ENCODE data around the gene NR1H4. TPM values are rescaled to one million over a fixed set of nuclear protein-coding genes. Genes with fewer than 3 reads are reported as not detected.

The NR1H4 gene
- total and polyA plus RNA-seq, 2 of the 13 experiments (the other 11 are each of a cell fraction or from before 2014, with no cell fraction given) = 27.3 to 114 TPM

GRCh38 chr12:100464529-100464928 is 9.1 kb upstream of the NR1H4 start (continued):
- no peak for TF ChIP-seq ERF (CRISPR knock-in tag; IDR thresholded peaks at IDR 0.05)
- TF ChIP-seq, protein P1, sequence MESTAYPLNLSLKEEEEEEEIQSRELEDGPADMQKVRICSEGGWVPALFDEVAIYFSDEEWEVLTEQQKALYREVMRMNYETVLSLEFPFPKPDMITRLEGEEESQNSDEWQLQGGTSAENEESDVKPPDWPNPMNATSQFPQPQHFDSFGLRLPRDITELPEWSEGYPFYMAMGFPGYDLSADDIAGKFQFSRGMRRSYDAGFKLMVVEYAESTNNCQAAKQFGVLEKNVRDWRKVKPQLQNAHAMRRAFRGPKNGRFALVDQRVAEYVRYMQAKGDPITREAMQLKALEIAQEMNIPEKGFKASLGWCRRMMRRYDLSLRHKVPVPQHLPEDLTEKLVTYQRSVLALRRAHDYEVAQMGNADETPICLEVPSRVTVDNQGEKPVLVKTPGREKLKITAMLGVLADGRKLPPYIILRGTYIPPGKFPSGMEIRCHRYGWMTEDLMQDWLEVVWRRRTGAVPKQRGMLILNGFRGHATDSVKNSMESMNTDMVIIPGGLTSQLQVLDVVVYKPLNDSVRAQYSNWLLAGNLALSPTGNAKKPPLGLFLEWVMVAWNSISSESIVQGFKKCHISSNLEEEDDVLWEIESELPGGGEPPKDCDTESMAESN (CRISPR knock-in tag; conservative IDR thresholded peaks at IDR 0.05) = no peak
- TF ChIP-seq ZNF18 (CRISPR knock-in tag; IDR thresholded peaks at IDR 0.05; ENCODE audit: insufficient replicate concordance) = no peak
- no peak for TF ChIP-seq ZFP90 (CRISPR knock-in tag; IDR thresholded peaks at IDR 0.05; ENCODE audit: borderline replicate concordance)
- TF ChIP-seq, protein P2, sequence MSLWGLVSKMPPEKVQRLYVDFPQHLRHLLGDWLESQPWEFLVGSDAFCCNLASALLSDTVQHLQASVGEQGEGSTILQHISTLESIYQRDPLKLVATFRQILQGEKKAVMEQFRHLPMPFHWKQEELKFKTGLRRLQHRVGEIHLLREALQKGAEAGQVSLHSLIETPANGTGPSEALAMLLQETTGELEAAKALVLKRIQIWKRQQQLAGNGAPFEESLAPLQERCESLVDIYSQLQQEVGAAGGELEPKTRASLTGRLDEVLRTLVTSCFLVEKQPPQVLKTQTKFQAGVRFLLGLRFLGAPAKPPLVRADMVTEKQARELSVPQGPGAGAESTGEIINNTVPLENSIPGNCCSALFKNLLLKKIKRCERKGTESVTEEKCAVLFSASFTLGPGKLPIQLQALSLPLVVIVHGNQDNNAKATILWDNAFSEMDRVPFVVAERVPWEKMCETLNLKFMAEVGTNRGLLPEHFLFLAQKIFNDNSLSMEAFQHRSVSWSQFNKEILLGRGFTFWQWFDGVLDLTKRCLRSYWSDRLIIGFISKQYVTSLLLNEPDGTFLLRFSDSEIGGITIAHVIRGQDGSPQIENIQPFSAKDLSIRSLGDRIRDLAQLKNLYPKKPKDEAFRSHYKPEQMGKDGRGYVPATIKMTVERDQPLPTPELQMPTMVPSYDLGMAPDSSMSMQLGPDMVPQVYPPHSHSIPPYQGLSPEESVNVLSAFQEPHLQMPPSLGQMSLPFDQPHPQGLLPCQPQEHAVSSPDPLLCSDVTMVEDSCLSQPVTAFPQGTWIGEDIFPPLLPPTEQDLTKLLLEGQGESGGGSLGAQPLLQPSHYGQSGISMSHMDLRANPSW (CRISPR knock-in tag; IDR thresholded peaks at IDR 0.05; ENCODE audit: borderline replicate concordance) = no peak
- no peak for TF ChIP-seq ZNF607 (CRISPR knock-in tag; IDR thresholded peaks at IDR 0.05; ENCODE audit: borderline replicate concordance)
- TF ChIP-seq KIAA2018 (CRISPR knock-in tag; IDR thresholded peaks at IDR 0.05; ENCODE audit: borderline replicate concordance) = no peak
- no peak for TF ChIP-seq PRMT3 (CRISPR knock-in tag; IDR thresholded peaks at IDR 0.05; ENCODE audit: borderline replicate concordance, low read depth)
- no peak for TF ChIP-seq ZNF276 (CRISPR knock-in tag; IDR thresholded peaks at IDR 0.05; ENCODE audit: low read depth)
- no peak for TF ChIP-seq ZNF598 (CRISPR knock-in tag; IDR thresholded peaks at IDR 0.05; ENCODE audit: borderline replicate concordance)
- TF ChIP-seq ATF3 (CRISPR knock-in tag; IDR thresholded peaks at IDR 0.05) = no peak
